ENCODE results near the gene CYB5B.

DNA sequence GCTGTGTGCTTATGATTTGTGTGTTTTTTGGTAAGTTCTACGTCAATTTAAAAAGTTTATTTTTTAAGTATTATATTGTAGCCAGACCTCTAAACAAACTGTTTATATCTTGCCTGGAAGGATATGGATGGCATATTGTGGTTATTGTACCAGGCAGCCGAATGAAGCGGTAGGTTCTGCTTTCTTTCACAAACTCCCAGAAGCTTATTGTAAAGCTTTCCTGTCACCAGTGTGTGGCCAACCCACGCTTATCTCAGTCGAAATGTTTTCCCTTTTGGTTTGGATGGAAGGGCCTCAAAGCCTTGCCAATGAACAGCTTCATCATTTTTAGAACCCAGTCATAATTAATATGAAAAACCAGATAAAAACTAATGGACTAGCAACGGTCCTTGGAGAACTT is 53.1 kb downstream of the CYB5B start:
- TF ChIP-seq EZH2phosphoT487 (IDR thresholded peaks at IDR 0.05; ENCODE audit: low read depth), result no peak
- TF ChIP-seq, protein P1, sequence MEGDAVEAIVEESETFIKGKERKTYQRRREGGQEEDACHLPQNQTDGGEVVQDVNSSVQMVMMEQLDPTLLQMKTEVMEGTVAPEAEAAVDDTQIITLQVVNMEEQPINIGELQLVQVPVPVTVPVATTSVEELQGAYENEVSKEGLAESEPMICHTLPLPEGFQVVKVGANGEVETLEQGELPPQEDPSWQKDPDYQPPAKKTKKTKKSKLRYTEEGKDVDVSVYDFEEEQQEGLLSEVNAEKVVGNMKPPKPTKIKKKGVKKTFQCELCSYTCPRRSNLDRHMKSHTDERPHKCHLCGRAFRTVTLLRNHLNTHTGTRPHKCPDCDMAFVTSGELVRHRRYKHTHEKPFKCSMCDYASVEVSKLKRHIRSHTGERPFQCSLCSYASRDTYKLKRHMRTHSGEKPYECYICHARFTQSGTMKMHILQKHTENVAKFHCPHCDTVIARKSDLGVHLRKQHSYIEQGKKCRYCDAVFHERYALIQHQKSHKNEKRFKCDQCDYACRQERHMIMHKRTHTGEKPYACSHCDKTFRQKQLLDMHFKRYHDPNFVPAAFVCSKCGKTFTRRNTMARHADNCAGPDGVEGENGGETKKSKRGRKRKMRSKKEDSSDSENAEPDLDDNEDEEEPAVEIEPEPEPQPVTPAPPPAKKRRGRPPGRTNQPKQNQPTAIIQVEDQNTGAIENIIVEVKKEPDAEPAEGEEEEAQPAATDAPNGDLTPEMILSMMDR (IDR thresholded peaks at IDR 0.05; ENCODE audit: low read depth, low read length), result no peak
